ENCODE measurements around the gene P2RX6.
"Not testable (repeated sequence)": the region's sequence is repeated elsewhere in the genome, so short reads cannot be mapped to it uniquely, and the experiment has no call there.

The P2RX6 gene

GRCh38 chr22:21034989-21035388 lies 20.0 kb downstream of the P2RX6 start:
- FAIRE-seq: no peak

- FAIRE-seq: no peak
Observed at GRCh38 chr22:21038405-21038804, 23.4 kb downstream of the P2RX6 start.

DNA sequence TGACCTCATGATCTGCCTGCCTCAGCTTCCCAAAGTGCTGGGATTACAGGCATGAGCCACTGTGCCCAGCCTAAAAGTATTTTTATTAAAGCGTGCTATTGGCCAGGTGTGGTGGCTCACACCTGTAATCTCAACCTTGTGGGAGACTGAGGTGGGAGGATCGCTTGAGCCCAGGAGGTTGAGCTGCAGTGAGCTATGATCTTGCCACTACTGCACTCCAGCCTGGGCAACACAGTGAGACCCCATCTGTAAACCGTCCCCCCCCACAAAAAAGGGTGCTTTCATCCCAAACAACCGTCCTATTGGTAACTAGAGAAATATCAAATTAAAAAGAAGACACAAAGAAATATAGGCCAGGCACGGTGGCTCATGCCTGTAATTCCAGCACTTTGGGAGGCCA lies 24.2 kb downstream of the P2RX6 start:
- not testable (repeated sequence) for FAIRE-seq

- FAIRE-seq: no peak
Observed at GRCh38 chr22:21041937-21042336, 27.0 kb downstream of the P2RX6 start.

- no peak for FAIRE-seq
Observed at GRCh38 chr22:21042978-21043859, 28.3 kb downstream of the P2RX6 start.

DNA sequence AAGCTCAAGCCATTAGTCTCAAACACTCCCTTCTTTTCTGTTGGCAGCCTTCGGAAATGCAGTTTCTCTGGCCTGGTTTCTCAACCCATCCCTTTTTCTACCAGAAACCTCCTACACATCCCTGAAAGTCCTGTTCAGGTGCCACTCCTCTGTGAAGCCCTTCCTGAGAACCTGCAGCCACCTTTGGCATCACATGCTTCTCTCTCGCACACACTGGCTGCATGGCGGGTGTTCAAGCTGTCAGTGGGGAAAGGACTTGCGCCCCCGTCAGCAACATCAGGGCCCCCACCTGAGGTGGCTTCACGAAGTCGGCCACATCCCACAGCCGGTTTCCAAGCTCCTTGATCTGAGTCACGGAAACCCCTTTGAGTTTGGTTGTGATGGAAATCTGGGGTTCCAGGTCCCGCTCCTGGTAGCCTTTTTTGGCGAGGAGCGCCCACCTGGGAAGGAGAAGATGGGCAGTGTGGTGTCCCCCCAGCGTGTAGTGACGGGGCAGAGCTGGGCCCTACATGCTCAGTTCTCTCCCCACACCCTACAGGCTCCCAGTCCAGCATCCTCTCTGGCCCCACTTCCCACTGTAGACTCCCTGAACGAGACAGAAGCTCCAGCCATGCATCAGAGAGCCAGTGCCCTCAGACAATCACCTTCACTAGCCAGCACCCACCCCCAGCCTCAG lies 29.0 kb downstream of the P2RX6 start:
- FAIRE-seq: no peak

- FAIRE-seq: no peak
Observed at GRCh38 chr22:21044931-21045584, 30.1 kb downstream of the P2RX6 start.

- peak; percentile 88 for FAIRE-seq
Observed at GRCh38 chr22:21045585-21046294, 30.8 kb downstream of the P2RX6 start, which contains the start of gene LRRC74B. Gene LRRC74B (plus strand): TSS chr22:21045946. CDS start chr22:21045987, 41 bp downstream.

DNA sequence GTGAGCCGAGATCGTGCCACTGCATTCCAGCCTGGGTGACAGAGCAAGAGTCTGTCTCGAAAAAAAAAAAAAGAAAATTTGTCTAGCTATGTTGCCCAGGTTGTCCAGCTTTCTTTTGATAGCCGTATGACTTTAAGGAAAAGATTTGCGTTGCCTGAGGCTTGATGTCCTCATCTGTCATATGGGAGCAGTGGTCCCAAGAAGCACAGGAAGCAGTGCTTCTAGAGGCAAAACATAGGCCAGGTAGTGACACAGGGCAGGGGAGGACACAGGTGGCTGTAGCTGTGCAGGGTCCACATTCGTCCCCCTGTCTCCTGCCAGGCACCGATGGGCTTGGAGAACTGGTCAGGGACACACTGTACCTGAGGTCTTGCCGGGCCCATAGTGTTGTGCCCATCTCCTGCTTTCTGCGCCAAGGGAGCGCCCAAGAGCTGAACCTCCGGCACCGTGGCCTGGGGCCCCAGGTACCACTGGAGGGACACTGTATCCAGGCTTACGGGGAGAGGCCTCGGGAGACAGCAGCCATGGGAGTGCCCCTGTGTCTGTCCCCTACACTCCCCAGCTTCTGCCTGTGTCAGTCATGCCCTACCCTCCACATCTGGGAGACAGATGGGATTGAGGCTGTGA lies 32.2 kb downstream of the P2RX6 start:
- no peak for FAIRE-seq

DNA sequence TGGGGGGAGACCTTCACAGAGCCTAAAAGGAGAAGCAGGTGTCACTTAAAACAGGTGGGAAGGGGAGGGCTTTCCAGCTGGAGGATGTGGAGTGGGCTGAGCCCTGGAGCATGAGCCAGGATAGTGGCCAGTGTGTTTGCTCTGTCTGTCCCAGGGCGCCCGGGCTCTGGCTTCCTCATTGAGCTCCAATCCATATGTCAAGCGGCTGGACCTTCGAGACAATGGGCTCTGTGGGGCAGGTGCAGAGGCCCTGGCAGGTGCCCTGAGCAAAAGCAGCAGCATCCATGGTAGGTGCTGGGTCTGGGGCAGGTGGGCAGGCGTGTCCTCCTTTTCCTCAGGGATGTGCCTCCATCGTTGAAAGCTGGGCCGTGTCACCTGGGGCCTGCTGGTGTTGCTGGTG lies 32.8 kb downstream of the P2RX6 start:
- FAIRE-seq: no peak

DNA sequence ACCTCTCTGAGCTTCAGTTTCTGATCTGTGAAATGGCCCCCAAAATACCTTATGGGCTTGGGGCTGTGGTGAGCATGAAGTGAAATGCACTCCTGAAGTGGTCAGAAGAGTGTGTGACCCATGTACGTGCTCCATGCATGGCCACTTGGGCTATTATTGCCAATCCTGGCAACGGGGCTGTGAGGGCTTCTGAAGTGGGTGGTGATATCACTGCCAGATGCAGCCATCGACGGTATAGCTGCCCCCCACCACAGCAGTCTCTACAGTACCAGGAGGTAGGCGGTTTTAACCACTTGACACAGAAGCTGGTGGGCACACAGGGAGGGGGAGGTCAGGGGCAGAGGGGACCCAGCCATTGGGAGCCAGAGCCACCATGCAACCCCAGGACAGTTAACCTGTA lies 33.5 kb downstream of the P2RX6 start:
- not testable (repeated sequence) for FAIRE-seq

DNA sequence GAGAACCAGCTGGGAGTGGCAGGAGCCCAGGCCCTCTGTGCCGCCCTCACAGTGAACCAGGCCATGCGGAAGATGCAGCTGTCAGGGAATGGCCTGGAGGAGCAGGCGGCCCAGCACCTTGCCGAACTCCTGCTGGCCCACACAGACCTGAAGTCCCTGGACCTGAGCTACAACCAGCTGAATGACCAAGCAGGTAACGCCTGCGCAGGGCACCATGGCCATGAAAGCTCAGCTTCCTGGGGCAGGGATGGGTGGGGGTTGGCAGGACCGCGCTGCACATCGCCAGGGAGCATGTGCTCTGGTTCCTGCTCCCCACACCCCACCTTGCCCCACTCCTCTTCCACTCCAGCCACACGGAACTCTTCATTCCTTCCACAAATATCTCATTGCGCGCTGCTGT lies 34.0 kb downstream of the P2RX6 start:
- FAIRE-seq: not testable (repeated sequence)

GRCh38 chr22:21051145-21051830 lies 36.3 kb downstream of the P2RX6 start:
- FAIRE-seq: no peak

GRCh38 chr22:21051831-21052400 lies 37.0 kb downstream of the P2RX6 start:
- FAIRE-seq: no peak

DNA sequence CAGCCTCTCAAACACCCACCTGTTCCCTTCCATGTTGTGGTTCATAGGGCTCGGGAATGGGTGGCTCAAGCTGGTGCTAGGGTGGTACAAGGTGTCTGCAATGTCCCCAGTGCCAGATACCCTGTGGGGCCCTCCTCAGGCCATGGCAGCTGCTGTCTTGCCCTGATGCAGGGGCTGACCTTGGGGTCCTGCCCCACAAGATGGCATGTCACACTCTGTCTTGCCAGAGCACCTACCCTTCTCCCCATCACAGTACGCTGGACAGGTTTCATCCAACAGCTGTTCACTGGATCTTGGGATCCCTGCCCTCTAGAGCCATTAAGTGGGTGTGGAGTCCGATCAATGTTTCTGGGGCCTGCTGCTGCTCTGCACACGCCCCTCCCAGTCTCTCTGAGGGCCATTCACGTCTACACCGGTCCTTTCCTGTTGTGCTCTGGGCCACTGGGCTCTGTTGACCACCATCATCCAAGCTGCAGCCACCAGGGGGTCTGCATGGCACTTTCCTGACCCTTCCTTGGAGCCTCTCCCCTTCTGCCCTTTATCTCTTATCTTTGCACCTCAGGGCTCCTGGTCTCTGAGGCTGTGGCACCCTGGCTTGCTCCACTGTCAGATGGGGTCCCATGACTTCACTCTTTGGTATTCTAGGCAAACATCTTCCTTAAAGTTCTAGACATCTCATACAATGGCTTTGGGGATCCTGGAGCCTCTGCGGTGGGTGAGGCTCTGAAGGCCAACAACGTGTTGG lies 37.9 kb downstream of the P2RX6 start:
- no peak for FAIRE-seq

GRCh38 chr22:21054046-21054713 lies 39.2 kb downstream of the P2RX6 start:
- FAIRE-seq: no peak

DNA sequence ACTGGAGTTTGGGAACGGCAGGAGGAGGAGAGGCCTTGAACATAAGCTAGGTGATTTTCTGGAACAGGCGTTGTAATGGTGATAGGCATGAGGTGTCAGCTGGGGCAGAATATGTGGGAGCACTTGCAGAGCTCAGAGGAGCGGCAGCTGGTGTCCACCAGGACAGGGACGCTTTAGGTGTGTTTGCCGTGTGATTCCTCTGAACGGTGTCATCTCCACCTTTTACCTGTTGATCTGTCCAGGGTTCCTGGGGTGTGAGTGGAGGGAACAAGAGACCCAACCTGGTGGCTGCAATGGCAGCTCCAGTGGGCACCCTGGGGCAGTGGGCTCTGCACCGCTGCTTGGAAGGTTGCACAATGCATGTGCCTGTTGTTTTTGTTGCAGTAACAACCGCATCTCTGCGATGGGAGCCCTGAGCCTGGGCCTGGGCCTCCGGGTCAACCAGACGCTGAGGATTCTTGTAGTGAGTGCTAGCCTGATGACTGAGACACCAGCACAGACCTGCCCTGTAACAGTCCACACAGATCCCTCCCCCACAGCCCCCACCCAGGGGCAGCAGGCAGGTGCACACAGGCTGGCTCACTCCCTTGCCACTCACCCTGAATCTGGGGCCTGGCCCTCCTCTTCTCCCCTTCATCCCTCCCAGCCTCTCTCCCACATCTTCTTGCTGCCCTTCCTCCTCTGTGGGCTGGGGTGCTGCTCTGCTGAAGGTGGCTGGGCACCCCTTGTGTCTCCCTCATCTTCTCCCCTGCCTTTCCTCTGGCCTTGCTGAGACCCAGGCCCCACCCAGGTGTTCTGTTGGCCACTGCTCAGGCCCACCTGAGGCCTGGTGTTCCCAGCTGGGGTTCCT lies 40.0 kb downstream of the P2RX6 start:
- FAIRE-seq: no peak

DNA sequence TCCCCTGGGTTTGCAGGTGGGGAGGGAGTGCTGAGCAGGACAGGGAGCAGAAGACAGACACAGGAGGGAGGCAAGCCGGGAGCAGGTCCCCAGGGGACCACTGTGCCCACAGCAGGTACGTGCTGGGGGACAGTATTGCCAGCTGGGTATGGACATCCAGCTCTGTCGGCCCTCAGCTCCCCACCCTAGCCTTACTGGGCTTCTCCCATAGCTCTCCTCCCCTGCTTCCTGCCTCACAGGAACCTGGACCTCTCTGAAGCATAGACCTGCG lies 40.5 kb downstream of the P2RX6 start:
- no peak for FAIRE-seq

GRCh38 chr22:21055880-21056319 lies 40.9 kb downstream of the P2RX6 start:
- FAIRE-seq: no peak

Data from G401.6 (cell line).